GM18867 (cell line): ENCODE data around the gene KIAA1549.
A peak's percentile ranks its signal among the peaks of the same experiment; 100 is the strongest.

Experiments
- ATAC-seq: cut with Tn5 transposase; IDR thresholded peaks from one replicate; pipeline ENCODE4 v1.9.1; 2021; ENCODE audit warnings: mild to moderate bottlenecking, moderate library complexity; ENCODE audit not compliant: unreplicated experiment

The KIAA1549 gene

GRCh38 chr7:138975343-138976104 is 5.7 kb downstream of the KIAA1549 start:
- ATAC-seq, result no peak

- no peak for ATAC-seq
These were observed 6.4 kb downstream of the KIAA1549 start for GRCh38 chr7:138974675-138975292.

- ATAC-seq, result no peak
These were observed 7.1 kb downstream of the KIAA1549 start for GRCh38 chr7:138974103-138974502.

- ATAC-seq, result no peak
These were observed 10.2 kb downstream of the KIAA1549 start for GRCh38 chr7:138970952-138971351.

GRCh38 chr7:138970446-138970845 is 10.7 kb downstream of the KIAA1549 start:
- no peak for ATAC-seq

- ATAC-seq, result no peak
These were observed 14.0 kb downstream of the KIAA1549 start for GRCh38 chr7:138967159-138967558.

GRCh38 chr7:138964624-138965436 is 16.4 kb downstream of the KIAA1549 start:
- no peak for ATAC-seq

- no peak for ATAC-seq
These were observed 17.5 kb downstream of the KIAA1549 start for GRCh38 chr7:138963675-138964074.

- no peak for ATAC-seq
These were observed 18.5 kb downstream of the KIAA1549 start for GRCh38 chr7:138962561-138963270.

- no peak for ATAC-seq
These were observed 20.0 kb downstream of the KIAA1549 start for GRCh38 chr7:138961159-138961558.

GRCh38 chr7:138958391-138958956 is 22.7 kb downstream of the KIAA1549 start:
- no peak for ATAC-seq

- ATAC-seq, result no peak
These were observed 23.3 kb downstream of the KIAA1549 start for GRCh38 chr7:138957753-138958390.

- no peak for ATAC-seq
These were observed 24.0 kb downstream of the KIAA1549 start for GRCh38 chr7:138957217-138957616.

- ATAC-seq, result no peak
These were observed 26.4 kb downstream of the KIAA1549 start for GRCh38 chr7:138954545-138955475.

- no peak for ATAC-seq
These were observed 28.4 kb downstream of the KIAA1549 start for GRCh38 chr7:138952791-138953190.

- no peak for ATAC-seq
These were observed 29.2 kb downstream of the KIAA1549 start for GRCh38 chr7:138951953-138952352.

- no peak for ATAC-seq
These were observed 31.6 kb downstream of the KIAA1549 start for GRCh38 chr7:138949421-138950088.

GRCh38 chr7:138948403-138948802 is 32.8 kb downstream of the KIAA1549 start:
- peak; percentile 69 for ATAC-seq

- ATAC-seq, result no peak
These were observed 35.4 kb downstream of the KIAA1549 start for GRCh38 chr7:138945821-138946220.
